Mesendoderm (in vitro differentiated cells): Measurements from ENCODE around the gene RPS2.

ENCODE experiments used
- DNase-seq: peaks from one replicate; pipeline ENCODE4 v3.0.0; 2013
- H2AK5ac ChIP-seq: 2 replicates; pipeline ENCODE4 v1.6.1; 2013; ENCODE audit warnings: low read length, inconsistent platforms
- H2BK120ac ChIP-seq: 2 replicates; pipeline ENCODE4 v1.6.1; 2013; ENCODE audit warnings: low read depth, mild to moderate bottlenecking, low read length, moderate library complexity, mixed read lengths
- H2BK15ac ChIP-seq: replicated peaks from 2 replicates; pipeline ENCODE4 v1.6.1; 2013; ENCODE audit warnings: low read depth, mild to moderate bottlenecking, moderate library complexity
- H2BK5ac ChIP-seq: 2 replicates; pipeline ENCODE4 v1.6.1; 2013; ENCODE audit warnings: low read length, inconsistent platforms
- H3K18ac ChIP-seq: 2 replicates; pipeline ENCODE4 v1.6.1; 2013; ENCODE audit warnings: mild to moderate bottlenecking, low read length, mixed read lengths
- H3K23ac ChIP-seq: one replicate; pipeline ENCODE4 v1.6.1; 2013; ENCODE audit warnings: low read length
- H3K27ac ChIP-seq: 2 replicates; pipeline ENCODE4 v1.5.1; 2013; ENCODE audit warnings: low read depth, mild to moderate bottlenecking, inconsistent platforms, low read length, moderate library complexity
- H3K27me3 ChIP-seq: 2 replicates; pipeline ENCODE4 v1.6.1; 2013; ENCODE audit warnings: low read length, control low read depth, mild to moderate bottlenecking, inconsistent platforms; ENCODE audit not compliant: insufficient read depth, poor library complexity
- H3K36me3 ChIP-seq: 2 replicates; pipeline ENCODE4 v1.6.1; 2013; ENCODE audit warnings: low read length, inconsistent platforms; ENCODE audit not compliant: control insufficient read depth, insufficient read depth
- H3K4ac ChIP-seq: one replicate; pipeline ENCODE4 v1.6.1; 2013; ENCODE audit warnings: low read depth, mild to moderate bottlenecking, low read length, moderate library complexity
- H3K4me1 ChIP-seq: 2 replicates; pipeline ENCODE4 v1.6.1; 2013; ENCODE audit warnings: low read depth, low read length, inconsistent platforms; ENCODE audit not compliant: control insufficient read depth
- H3K4me2 ChIP-seq: 2 replicates; pipeline ENCODE4 v1.6.1; 2013; ENCODE audit warnings: low read length
- H3K4me3 ChIP-seq: 2 replicates; pipeline ENCODE4 v1.5.1; 2013; ENCODE audit warnings: mild to moderate bottlenecking, low read length
- H3K56ac ChIP-seq: one replicate; pipeline ENCODE4 v1.6.1; 2013; ENCODE audit warnings: low read length
- H3K79me1 ChIP-seq: 2 replicates; pipeline ENCODE4 v1.6.1; 2013; ENCODE audit warnings: low read length, inconsistent platforms
- H3K79me2 ChIP-seq: 2 replicates; pipeline ENCODE4 v1.6.1; 2013; ENCODE audit warnings: mild to moderate bottlenecking, low read length; ENCODE audit not compliant: control insufficient read depth, insufficient read depth
- H3K9ac ChIP-seq: 2 replicates; pipeline ENCODE4 v1.6.1; 2013; ENCODE audit warnings: low read length, inconsistent platforms
- H4K5ac ChIP-seq: one replicate; pipeline ENCODE4 v1.6.1; 2013; ENCODE audit warnings: low read length
- H4K8ac ChIP-seq: one replicate; pipeline ENCODE4 v1.6.1; 2013; ENCODE audit warnings: low read depth, mild to moderate bottlenecking, control low read depth, low read length, moderate library complexity
- WGBS: extraction: QIAGEN DNeasy Blood & Tissue Kit; methylation state at CpG from one replicate; pipeline ENCODE4 v1.1.7; 2013; ENCODE audit warnings: low lambda C conversion rate, missing lambda C conversion rate; ENCODE audit not compliant: insufficient coverage; ENCODE audit errors: extremely low coverage; 5-methylcytosine and 5-hydroxymethylcytosine counted together

RPS2 gene

GRCh38 chr16:1938910-1939309, 25.7 kb downstream of the RPS2 start:
- H3K4me2 ChIP-seq: no peak overlapping the region
- H3K4me1 ChIP-seq: no peaks in the 10 kb centered on the region
- H2BK120ac ChIP-seq: no peak overlapping the region
- H4K8ac ChIP-seq: no peak overlapping the region
- no peak overlapping the region for H2BK5ac ChIP-seq
- H3K36me3 ChIP-seq: no peaks in the 10 kb centered on the region
- H3K23ac ChIP-seq: no peak overlapping the region
- H2BK15ac ChIP-seq: no peak overlapping the region
- DNase-seq: no peak
- no peak overlapping the region for H3K4ac ChIP-seq
- no peaks in the 10 kb centered on the region for H3K79me2 ChIP-seq
- H3K18ac ChIP-seq: no peak overlapping the region
- no peak overlapping the region for H4K5ac ChIP-seq
- H3K9ac ChIP-seq: no peak overlapping the region
- no peak overlapping the region for H3K56ac ChIP-seq
- H3K4me3 ChIP-seq: no peak overlapping the region
- no peaks in the 10 kb centered on the region for H3K27me3 ChIP-seq
- no CpG with 5 or more reads among the region's 17 CpGs for WGBS
- H3K27ac ChIP-seq: no peak overlapping the region
- no peak overlapping the region for H2AK5ac ChIP-seq
- H3K79me1 ChIP-seq: no peaks in the 10 kb centered on the region

GRCh38 chr16:1938316-1938715, 26.3 kb downstream of the RPS2 start:
- no peak for DNase-seq
- Histone ChIP-seq H3K23ac (no peak overlapping the region), H3K9ac (no peak overlapping the region), H3K4me1 (no peaks in the 10 kb centered on the region), H4K5ac (no peak overlapping the region), H3K18ac (no peak overlapping the region), H2BK15ac (no peak overlapping the region), H2AK5ac (no peak overlapping the region), H2BK5ac (no peak overlapping the region), H3K27me3 (no peaks in the 10 kb centered on the region), H3K4ac (no peak overlapping the region), H2BK120ac (no peak overlapping the region), H4K8ac (no peak overlapping the region), H3K4me2 (no peak overlapping the region), H3K4me3 (no peak overlapping the region), H3K79me1 (no peaks in the 10 kb centered on the region), H3K27ac (no peak overlapping the region), H3K36me3 (no peaks in the 10 kb centered on the region), H3K79me2 (no peaks in the 10 kb centered on the region), H3K56ac (no peak overlapping the region)
- no CpG with 5 or more reads among the region's 10 CpGs for WGBS

GRCh38 chr16:1936945-1937479, 27.6 kb downstream of the RPS2 start:
- no CpG with 5 or more reads among the region's 11 CpGs for WGBS
- Histone ChIP-seq H3K79me1 (no peaks in the 10 kb centered on the region), H4K5ac (no peak overlapping the region), H2BK120ac (no peak overlapping the region), H3K9ac (no peak overlapping the region), H3K4me3 (no peak overlapping the region), H3K56ac (no peak overlapping the region), H3K79me2 (no peaks in the 10 kb centered on the region), H3K18ac (no peak overlapping the region), H3K36me3 (no peaks in the 10 kb centered on the region), H2BK5ac (no peak overlapping the region), H3K27ac (no peak overlapping the region), H3K27me3 (no peaks in the 10 kb centered on the region), H3K4ac (no peak overlapping the region), H3K23ac (no peak overlapping the region), H3K4me1 (no peaks in the 10 kb centered on the region), H2BK15ac (no peak overlapping the region), H3K4me2 (no peak overlapping the region), H2AK5ac (no peak overlapping the region), H4K8ac (no peak overlapping the region)
- no peak for DNase-seq

- Histone ChIP-seq H2BK120ac (no peak overlapping the region), H3K23ac (no peak overlapping the region), H3K36me3 (no peaks in the 10 kb centered on the region), H3K79me1 (no peaks in the 10 kb centered on the region), H3K4ac (no peak overlapping the region), H3K18ac (no peak overlapping the region), H3K27me3 (no peaks in the 10 kb centered on the region), H2BK15ac (no peak overlapping the region), H3K27ac (no peak overlapping the region), H3K79me2 (no peaks in the 10 kb centered on the region), H4K5ac (no peak overlapping the region), H3K4me1 (no peaks in the 10 kb centered on the region), H3K4me2 (no peak overlapping the region), H3K4me3 (no peak overlapping the region), H2BK5ac (no peak overlapping the region), H4K8ac (no peak overlapping the region), H3K56ac (no peak overlapping the region), H2AK5ac (no peak overlapping the region), H3K9ac (no peak overlapping the region)
- WGBS: no CpG with 5 or more reads among the region's 23 CpGs
- no peak for DNase-seq
These were observed 31.4 kb downstream of the RPS2 start for GRCh38 chr16:1933097-1933661.

GRCh38 chr16:1932050-1933028, 32.3 kb downstream of the RPS2 start:
- Histone ChIP-seq H4K8ac (no peak overlapping the region), H3K4ac (no peak overlapping the region), H3K9ac (no peak overlapping the region), H4K5ac (no peak overlapping the region), H3K27me3 (no peaks in the 10 kb centered on the region), H2BK120ac (no peak overlapping the region), H2AK5ac (no peak overlapping the region), H3K4me3 (no peak overlapping the region), H3K23ac (no peak overlapping the region), H3K4me2 (no peak overlapping the region), H3K27ac (no peak overlapping the region), H3K4me1 (no peaks in the 10 kb centered on the region), H2BK5ac (no peak overlapping the region), H3K18ac (no peak overlapping the region), H3K79me1 (no peaks in the 10 kb centered on the region), H3K56ac (no peak overlapping the region), H3K36me3 (no peaks in the 10 kb centered on the region), H3K79me2 (no peaks in the 10 kb centered on the region), H2BK15ac (no peak overlapping the region)
- WGBS: no CpG with 5 or more reads among the region's 19 CpGs
- DNase-seq: peak; percentile 80
